MCF 10A (cell line): Measurements from ENCODE around the gene FAT1. TPM values are rescaled to one million over a fixed set of nuclear protein-coding genes. Genes with fewer than 3 reads are reported as not detected.

ENCODE experiments used
- BruUV-seq: library from RNA; stranded (reverse); fragments of 400-500 nt; replicated peaks from 2 replicates; lab custom pipeline; 2021; lab: Mats Ljungman, UMichigan
- CTCF ChIA-PET: fragments of 300-600 bp; sonication (Branson Sonifier 250); formaldehyde crosslinking; extraction: SDS; loops from one replicate; lab custom pipeline; 2021; ENCODE audit warnings: antibody characterized with exemption, inconsistent platforms; lab: Yijun Ruan, JAX
- POLR2A ChIA-PET: fragments of 300-600, 350-650 bp; sonication (Branson Sonifier 250); formaldehyde crosslinking; extraction: SDS; loops from one replicate; lab custom pipeline; 2020; ENCODE audit warnings: antibody characterized with exemption, inconsistent platforms; lab: Yijun Ruan, JAX
- DNase-seq: peaks from one replicate; pipeline ENCODE4 v3.0.0-alpha.2; 2018; ENCODE audit not compliant: unreplicated experiment
- H3K27ac Mint-ChIP-seq: one replicate; pipeline ENCODE4 v1.8.0; 2022; ENCODE audit warnings: mild to moderate bottlenecking, low read depth, mixed read lengths; ENCODE audit not compliant: unreplicated experiment
- H3K27me3 Mint-ChIP-seq: one replicate; pipeline ENCODE4 v1.8.0; 2022; ENCODE audit warnings: mixed read lengths; ENCODE audit not compliant: insufficient read depth, unreplicated experiment
- H3K36me3 Mint-ChIP-seq: one replicate; pipeline ENCODE4 v1.8.0; 2022; ENCODE audit warnings: mild to moderate bottlenecking, moderate library complexity, mixed read lengths; ENCODE audit not compliant: insufficient read depth, unreplicated experiment
- H3K4me1 Mint-ChIP-seq: one replicate; pipeline ENCODE4 v1.8.0; 2022; ENCODE audit warnings: mixed read lengths; ENCODE audit not compliant: insufficient read depth, unreplicated experiment
- H3K4me3 Mint-ChIP-seq: one replicate; pipeline ENCODE4 v1.8.0; 2022; ENCODE audit warnings: mild to moderate bottlenecking, moderate library complexity, mixed read lengths; ENCODE audit not compliant: unreplicated experiment
- H3K9me3 Mint-ChIP-seq: one replicate; pipeline ENCODE4 v1.8.0; 2022; ENCODE audit warnings: mixed read lengths; ENCODE audit not compliant: unreplicated experiment
- intact Hi-C: fragments of 100-400 bp; cut with micrococcal nuclease; formaldehyde crosslinking; loops from 2 replicates; pipeline ENCODE4 v1.14.1; 2022
- total RNA-seq: library from RNA; stranded (reverse); gene quantifications from 2 replicates; pipeline ENCODE4 v1.2.3, GENCODE V29; 2022
- TF ChIP-seq, protein P1 (sequence below): fragments of 200-600 bp; IDR thresholded peaks from one replicate; pipeline ENCODE4 v1.8.0; 2022; ENCODE audit warnings: antibody characterized with exemption, mild to moderate bottlenecking; ENCODE audit not compliant: unreplicated experiment

Gene FAT1
- total RNA-seq, 1 experiment from 2014 or later = 165 TPM

DNA sequence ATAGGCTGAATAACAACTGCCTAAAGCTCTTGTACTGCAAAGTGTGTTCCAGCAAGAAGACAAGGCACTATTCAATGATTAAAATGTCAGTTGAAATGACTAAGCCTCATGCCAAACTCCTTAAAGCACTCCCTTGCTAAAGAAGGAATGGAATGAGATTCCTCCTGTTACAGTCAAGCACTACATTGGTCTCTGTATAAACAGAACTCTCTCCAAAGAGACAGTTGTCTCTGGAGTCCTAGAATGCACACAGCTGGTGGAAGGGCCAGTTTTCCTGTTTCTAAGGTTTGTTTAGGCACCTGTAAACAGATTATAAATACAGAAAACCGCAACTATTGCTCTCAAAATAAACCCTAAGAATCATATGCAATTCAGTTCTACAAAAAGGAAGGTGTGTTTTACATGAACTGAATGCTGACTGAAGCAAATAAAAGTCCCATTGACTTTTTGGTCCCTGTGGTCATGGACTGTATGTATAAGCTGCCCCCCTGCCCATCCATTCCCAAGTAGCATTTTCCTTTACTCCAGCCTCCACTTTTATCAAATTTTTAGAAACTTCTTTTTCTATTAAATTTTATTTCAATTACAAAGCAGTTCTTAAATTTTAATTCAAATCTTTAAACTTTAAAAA, 47.0 kb downstream of the FAT1 start:
- Mint-ChIP-seq H3K9me3 (no peaks in the 10 kb centered on the region), H3K4me1 (peaks cover 14% of the 10 kb centered on the region), H3K36me3 (peaks cover 18% of the 10 kb centered on the region), H3K27ac (peak overlapping the region; percentile 79), H3K27me3 (no peaks in the 10 kb centered on the region), H3K4me3 (no peak overlapping the region)
- peak; percentile 47 for DNase-seq
- TF ChIP-seq, protein P1, sequence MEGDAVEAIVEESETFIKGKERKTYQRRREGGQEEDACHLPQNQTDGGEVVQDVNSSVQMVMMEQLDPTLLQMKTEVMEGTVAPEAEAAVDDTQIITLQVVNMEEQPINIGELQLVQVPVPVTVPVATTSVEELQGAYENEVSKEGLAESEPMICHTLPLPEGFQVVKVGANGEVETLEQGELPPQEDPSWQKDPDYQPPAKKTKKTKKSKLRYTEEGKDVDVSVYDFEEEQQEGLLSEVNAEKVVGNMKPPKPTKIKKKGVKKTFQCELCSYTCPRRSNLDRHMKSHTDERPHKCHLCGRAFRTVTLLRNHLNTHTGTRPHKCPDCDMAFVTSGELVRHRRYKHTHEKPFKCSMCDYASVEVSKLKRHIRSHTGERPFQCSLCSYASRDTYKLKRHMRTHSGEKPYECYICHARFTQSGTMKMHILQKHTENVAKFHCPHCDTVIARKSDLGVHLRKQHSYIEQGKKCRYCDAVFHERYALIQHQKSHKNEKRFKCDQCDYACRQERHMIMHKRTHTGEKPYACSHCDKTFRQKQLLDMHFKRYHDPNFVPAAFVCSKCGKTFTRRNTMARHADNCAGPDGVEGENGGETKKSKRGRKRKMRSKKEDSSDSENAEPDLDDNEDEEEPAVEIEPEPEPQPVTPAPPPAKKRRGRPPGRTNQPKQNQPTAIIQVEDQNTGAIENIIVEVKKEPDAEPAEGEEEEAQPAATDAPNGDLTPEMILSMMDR = no peak
- CTCF ChIA-PET = no interaction called here
- POLR2A ChIA-PET = interaction anchor here (0.5 to 3.0 kb wide), 6 partner anchors 9 to 1441 kb away, joined by 3 to 12 read pairs (median 6); partner anchors contain the start of gene FAT1
- BruUV-seq = no TSS peak
- intact Hi-C loops = no loop called here

DNA sequence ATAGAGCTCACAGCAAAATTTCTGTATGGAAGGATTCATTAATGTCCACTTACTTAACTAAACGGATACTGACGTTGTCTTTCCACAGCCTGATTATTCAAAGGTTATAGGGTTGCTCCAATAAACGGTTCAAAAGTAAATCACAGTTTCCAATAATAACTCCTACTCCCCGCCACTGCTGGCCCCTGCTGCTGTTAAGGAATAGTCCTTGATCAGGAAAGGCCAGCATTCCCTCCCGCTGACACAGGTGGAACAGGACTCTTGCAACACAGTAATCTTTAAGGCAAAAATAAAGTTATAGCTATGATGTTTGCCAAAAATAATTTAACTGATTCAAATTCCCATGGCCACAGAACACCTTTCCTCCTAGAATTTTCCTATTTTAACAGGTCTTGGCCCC, 53.9 kb downstream of the FAT1 start:
- Mint-ChIP-seq H3K4me1 (peaks cover 34% of the 10 kb centered on the region), H3K9me3 (no peaks in the 10 kb centered on the region), H3K27ac (peak overlapping the region; percentile 63), H3K36me3 (peaks cover 7% of the 10 kb centered on the region), H3K4me3 (peak overlapping the region; percentile 17), H3K27me3 (no peaks in the 10 kb centered on the region)
- BruUV-seq = no TSS peak
- TF ChIP-seq, protein P1 = no peak
- ChIA-PET CTCF (interaction anchor here (0.6 to 2.5 kb wide), 20 partner anchors 9 to 1337 kb away, joined by 3 to 18 read pairs (median 4); partner anchors contain the start of gene FAT1), POLR2A (interaction anchor here (1.0 to 5.8 kb wide), 8 partner anchors 16 to 115 kb away, joined by 3 to 40 read pairs (median 10); partner anchors contain the start of gene FAT1)
- intact Hi-C loops = loop anchor here (1.0 kb wide), 1 partner anchor 56 kb away; no protein-coding TSS in a partner anchor
- DNase-seq = no peak

DNA sequence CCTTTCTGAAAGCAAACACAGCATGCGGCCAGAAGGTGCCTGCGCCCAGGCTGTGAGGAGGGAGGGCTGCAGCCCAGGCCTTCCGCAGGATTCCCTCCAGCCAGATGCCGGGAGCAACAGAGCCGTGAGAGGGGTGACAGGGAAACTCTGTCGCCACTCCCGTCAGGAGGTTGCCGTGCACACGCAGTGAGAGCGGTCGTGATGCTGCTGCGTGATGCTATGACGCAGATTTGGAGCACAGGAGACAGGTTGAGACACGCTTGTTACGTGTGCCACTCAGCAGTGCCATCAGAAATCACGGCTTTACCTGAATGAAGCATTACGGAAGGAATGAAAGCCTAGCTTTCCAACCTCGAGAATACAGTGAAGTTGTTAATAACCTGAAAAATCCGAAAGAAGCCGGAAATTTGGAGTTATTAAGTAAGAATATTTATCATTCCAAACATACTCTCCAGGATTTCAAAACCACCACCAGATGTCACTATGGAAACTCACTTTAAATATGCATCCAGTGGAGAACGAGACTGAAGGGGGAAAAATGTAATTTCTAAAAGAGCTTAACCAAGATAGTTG, 54.4 kb downstream of the FAT1 start:
- ChIA-PET POLR2A (interaction anchor here (1.0 to 5.8 kb wide), 8 partner anchors 16 to 115 kb away, joined by 3 to 40 read pairs (median 10); partner anchors contain the start of gene FAT1), CTCF (interaction anchor here (0.6 to 2.5 kb wide), 19 partner anchors 9 to 1338 kb away, joined by 3 to 18 read pairs (median 4); partner anchors contain the start of gene FAT1)
- peaks cover 7% of the 10 kb centered on the region for H3K36me3 Mint-ChIP-seq
- H3K27ac Mint-ChIP-seq = peak overlapping the region; percentile 63
- H3K4me1 Mint-ChIP-seq = peaks cover 34% of the 10 kb centered on the region
- peak; percentile 56 for DNase-seq
- H3K4me3 Mint-ChIP-seq = peak overlapping the region; percentile 17
- TF ChIP-seq, protein P1 = peak; percentile 18
- intact Hi-C loops = loop anchor here (1.0 kb wide), 1 partner anchor 56 kb away; no protein-coding TSS in a partner anchor
- no TSS peak for BruUV-seq
- H3K9me3 Mint-ChIP-seq = no peaks in the 10 kb centered on the region
- H3K27me3 Mint-ChIP-seq = no peaks in the 10 kb centered on the region

DNA sequence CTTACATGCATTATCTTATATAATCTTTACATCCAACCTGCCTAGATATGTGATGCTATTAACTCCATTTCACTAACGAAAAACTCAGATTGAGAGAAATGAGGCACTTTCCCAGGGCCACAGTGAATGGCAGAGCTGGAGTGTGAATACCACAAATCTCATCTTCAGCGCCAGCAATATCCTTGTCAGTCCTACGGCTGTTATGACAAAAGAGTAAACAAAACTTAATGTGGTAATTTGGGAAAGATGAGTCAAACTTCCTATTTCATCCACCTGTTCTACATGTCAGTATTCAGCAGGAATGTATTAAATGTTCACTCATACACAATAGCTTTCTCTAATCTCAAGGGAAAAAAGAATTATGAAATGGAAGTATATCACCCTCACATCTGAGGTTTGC, 56.9 kb downstream of the FAT1 start:
- ChIA-PET POLR2A (interaction anchor here (0.7 to 5.8 kb wide), 8 partner anchors 11 to 221 kb away, joined by 3 to 40 read pairs (median 4); partner anchors contain the start of gene FAT1), CTCF (interaction anchor here (1.0 to 2.2 kb wide), 2 partner anchors 54 to 56 kb away, joined by 7 to 14 read pairs; no protein-coding TSS in a partner anchor)
- intact Hi-C loops = no loop called here
- TF ChIP-seq, protein P1 = no peak
- BruUV-seq = TSS peak; percentile 30
- H3K27ac Mint-ChIP-seq = peak overlapping the region; percentile 71
- peak; percentile 64 for DNase-seq
- H3K4me3 Mint-ChIP-seq = no peak overlapping the region
- peaks cover 34% of the 10 kb centered on the region for H3K4me1 Mint-ChIP-seq
- no peaks in the 10 kb centered on the region for H3K27me3 Mint-ChIP-seq
- H3K9me3 Mint-ChIP-seq = no peaks in the 10 kb centered on the region
- peaks cover 23% of the 10 kb centered on the region for H3K36me3 Mint-ChIP-seq
